Osteocyte (in vitro differentiated cells): ENCODE measurements around the gene MEOX1. TPM values are rescaled to one million over a fixed set of nuclear protein-coding genes. Genes with fewer than 3 reads are reported as not detected.
A peak's percentile ranks its signal among the peaks of the same experiment; 100 is the strongest.

Experiments used
- DNase-seq: peaks from one replicate; pipeline ENCODE4 v3.0.0; 2021; ENCODE audit warnings: mixed read lengths; ENCODE audit not compliant: unreplicated experiment; ENCODE audit errors: extremely low spot score
- H3K27ac Mint-ChIP-seq: one replicate; pipeline ENCODE4 v1.8.0; 2021; ENCODE audit warnings: mild to moderate bottlenecking, mixed read lengths; ENCODE audit not compliant: unreplicated experiment
- H3K27me3 Mint-ChIP-seq: one replicate; pipeline ENCODE4 v1.8.0; 2021; ENCODE audit warnings: mixed read lengths; ENCODE audit not compliant: unreplicated experiment
- H3K36me3 Mint-ChIP-seq: one replicate; pipeline ENCODE4 v1.8.0; 2021; ENCODE audit warnings: mixed read lengths; ENCODE audit not compliant: unreplicated experiment
- H3K4me1 Mint-ChIP-seq: one replicate; pipeline ENCODE4 v1.8.0; 2021; ENCODE audit warnings: mixed read lengths; ENCODE audit not compliant: unreplicated experiment
- H3K4me3 Mint-ChIP-seq: one replicate; pipeline ENCODE4 v1.8.0; 2021; ENCODE audit warnings: mild to moderate bottlenecking, moderate library complexity, mixed read lengths; ENCODE audit not compliant: unreplicated experiment
- H3K9me3 Mint-ChIP-seq: one replicate; pipeline ENCODE4 v1.8.0; 2021; ENCODE audit warnings: mixed read lengths; ENCODE audit not compliant: unreplicated experiment
- total RNA-seq: library from RNA; stranded (reverse); gene quantifications from 2 replicates; pipeline ENCODE4 v1.2.1, GENCODE V29; 2021
- TF ChIP-seq, protein P1 (sequence below): fragments of 200-600 bp; sonication (generic); IDR thresholded peaks from 2 replicates; pipeline ENCODE4 v1.5.0; 2021; ENCODE audit warnings: antibody characterized with exemption, mild to moderate bottlenecking, moderate library complexity

MEOX1 gene
- total RNA-seq, 1 donor from 2014 or later: not detected

DNA sequence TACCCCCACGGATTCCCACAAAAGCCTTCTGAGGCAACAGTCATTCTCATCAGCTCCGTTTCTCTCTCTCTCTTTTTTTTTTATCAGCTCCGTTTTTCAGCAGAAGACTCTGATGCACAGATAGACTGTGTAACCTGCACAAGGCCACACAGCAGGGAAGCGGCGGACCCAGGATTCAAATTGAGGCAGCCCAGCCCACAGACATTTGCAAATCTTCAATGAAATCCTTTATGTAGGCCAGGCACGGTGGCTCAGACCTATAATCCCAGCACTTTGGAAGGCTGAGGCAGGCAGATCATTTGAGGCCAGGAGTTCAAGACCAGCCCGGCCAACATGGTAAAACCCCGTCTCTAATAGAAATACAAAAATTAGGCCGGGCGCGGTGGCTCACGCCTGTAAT lies 2.4 kb upstream of the MEOX1 start:
- Mint-ChIP-seq H3K27me3 (no peaks in the 10 kb centered on the region), H3K27ac (no peak overlapping the region), H3K4me1 (peaks cover 26% of the 10 kb centered on the region), H3K36me3 (no peaks in the 10 kb centered on the region), H3K4me3 (no peak overlapping the region), H3K9me3 (no peaks in the 10 kb centered on the region)
- TF ChIP-seq, protein P1, sequence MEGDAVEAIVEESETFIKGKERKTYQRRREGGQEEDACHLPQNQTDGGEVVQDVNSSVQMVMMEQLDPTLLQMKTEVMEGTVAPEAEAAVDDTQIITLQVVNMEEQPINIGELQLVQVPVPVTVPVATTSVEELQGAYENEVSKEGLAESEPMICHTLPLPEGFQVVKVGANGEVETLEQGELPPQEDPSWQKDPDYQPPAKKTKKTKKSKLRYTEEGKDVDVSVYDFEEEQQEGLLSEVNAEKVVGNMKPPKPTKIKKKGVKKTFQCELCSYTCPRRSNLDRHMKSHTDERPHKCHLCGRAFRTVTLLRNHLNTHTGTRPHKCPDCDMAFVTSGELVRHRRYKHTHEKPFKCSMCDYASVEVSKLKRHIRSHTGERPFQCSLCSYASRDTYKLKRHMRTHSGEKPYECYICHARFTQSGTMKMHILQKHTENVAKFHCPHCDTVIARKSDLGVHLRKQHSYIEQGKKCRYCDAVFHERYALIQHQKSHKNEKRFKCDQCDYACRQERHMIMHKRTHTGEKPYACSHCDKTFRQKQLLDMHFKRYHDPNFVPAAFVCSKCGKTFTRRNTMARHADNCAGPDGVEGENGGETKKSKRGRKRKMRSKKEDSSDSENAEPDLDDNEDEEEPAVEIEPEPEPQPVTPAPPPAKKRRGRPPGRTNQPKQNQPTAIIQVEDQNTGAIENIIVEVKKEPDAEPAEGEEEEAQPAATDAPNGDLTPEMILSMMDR: no peak
- no peak for DNase-seq

GRCh38 chr17:43663383-43663782 lies 1.7 kb upstream of the MEOX1 start:
- Mint-ChIP-seq H3K4me1 (peaks cover 26% of the 10 kb centered on the region), H3K9me3 (no peaks in the 10 kb centered on the region), H3K27me3 (no peaks in the 10 kb centered on the region), H3K4me3 (no peak overlapping the region), H3K27ac (no peak overlapping the region), H3K36me3 (no peaks in the 10 kb centered on the region)
- no peak for DNase-seq
- TF ChIP-seq, protein P1: no peak

DNA sequence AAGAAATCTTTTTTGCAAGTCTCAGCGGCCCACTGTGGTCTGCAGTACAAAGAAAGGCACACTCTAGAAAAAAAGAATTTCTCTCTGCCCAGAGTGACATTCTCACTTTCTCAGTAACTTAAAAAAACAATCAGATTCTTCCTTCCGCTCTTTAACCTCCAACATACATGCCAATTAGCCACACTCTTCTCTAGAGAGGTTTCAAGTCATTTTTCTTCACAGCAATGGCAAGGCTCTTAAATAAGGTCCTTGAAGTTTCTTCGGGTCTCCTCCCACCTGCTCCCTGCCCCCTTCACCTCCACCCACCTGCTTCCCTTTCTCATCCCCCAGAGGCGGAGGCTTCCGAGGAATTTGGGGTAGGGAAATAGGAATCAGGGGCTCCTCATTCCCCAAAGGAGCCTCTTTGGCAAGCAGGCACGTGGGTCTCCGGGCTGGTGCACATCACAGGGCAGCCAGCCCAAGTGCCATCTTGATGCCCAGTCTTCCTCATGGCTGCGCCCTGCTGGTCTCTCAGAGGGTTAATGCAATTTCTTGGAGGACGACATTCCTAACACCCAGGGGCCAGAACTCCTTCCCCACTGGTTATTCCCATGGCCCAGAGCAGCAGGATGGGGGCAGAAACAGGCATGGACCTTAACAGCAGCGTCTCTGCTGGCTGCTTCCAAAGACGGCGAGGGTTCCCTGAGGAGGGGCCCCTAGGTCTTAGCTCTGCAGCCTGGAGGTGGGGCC lies 855 bp upstream of the MEOX1 start:
- TF ChIP-seq, protein P1: no peak
- Mint-ChIP-seq H3K9me3 (no peaks in the 10 kb centered on the region), H3K27me3 (no peaks in the 10 kb centered on the region), H3K4me3 (no peak overlapping the region), H3K36me3 (no peaks in the 10 kb centered on the region), H3K4me1 (peaks cover 22% of the 10 kb centered on the region), H3K27ac (peak overlapping the region; percentile 43)
- DNase-seq: no peak

DNA sequence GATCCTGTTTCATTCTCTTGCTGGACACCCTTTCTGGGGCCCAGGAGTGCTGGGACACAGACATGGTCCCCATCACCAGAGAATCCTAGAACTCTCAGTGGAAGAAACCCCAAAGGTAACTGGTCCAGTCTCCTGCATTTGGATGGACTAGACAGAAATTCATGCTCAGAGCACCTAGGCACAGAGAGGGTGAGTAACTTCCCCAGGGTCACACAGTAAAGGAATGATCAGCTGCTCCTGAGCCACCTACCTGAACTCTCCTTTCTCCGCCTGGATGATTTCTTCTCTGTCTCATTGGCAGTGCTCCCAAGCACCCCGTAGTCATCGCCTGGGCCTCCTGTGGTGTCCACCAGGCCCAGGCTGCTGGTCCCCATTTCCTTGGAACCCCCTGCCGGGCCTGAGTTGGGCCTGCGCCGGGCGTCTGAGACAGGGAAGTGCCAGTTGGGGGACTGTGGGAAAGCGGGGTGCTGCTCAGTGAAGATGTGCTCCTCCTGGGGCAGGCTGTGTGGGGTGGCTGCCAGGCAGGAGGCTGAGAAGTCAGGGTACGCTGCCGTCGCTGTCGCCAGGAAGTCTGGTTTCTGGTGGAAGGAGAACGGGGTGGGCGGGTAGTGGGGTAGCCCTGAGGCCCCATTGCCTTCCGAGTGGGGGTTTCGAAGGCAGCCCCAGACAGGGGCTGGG lies 767 bp downstream of the MEOX1 start:
- Mint-ChIP-seq H3K27ac (no peak overlapping the region), H3K9me3 (no peaks in the 10 kb centered on the region), H3K4me1 (peaks cover 33% of the 10 kb centered on the region), H3K36me3 (no peaks in the 10 kb centered on the region), H3K4me3 (no peak overlapping the region), H3K27me3 (no peaks in the 10 kb centered on the region)
- DNase-seq: no peak
- TF ChIP-seq, protein P1: no peak

DNA sequence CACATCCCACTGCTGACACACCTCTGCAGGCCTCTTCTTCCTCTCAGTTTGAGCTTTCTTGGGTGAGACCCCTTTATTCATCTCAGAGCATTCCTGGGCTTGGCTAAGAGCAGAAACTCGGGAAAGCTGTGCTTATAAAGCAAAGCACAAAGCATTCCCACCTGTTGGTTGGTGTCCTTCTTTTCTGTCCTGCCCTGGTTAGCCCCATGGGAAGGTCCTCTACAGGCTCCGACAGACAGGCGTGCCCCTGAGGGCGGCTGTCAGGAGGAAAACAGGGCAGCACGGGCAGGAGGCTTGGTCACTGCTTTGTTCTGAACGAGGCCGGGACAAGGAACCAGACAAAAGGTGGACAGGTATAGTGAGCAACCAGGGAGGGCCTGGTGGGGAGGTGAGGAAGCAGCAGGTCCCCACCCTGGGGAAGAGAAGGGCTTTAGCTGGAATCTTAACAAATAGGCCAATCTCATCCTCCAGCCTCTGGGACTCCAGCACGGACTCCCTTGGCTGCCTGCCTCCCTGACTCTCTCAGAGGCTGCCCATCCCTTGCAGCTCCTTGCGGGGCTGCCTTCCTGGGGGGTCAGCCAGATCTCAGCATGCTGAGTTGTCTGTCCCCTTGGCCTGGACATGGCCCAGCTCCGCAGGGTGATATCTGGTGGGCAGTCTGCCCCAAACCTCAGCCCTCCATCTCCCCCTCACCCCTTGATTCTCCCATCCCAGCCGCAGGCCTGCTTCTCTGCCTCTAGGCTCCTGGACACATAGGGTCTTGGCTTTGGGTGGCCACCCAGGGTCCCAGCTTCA lies 1.7 kb downstream of the MEOX1 start:
- DNase-seq: no peak
- H3K36me3 Mint-ChIP-seq: no peaks in the 10 kb centered on the region
- H3K4me3 Mint-ChIP-seq: no peak overlapping the region
- TF ChIP-seq, protein P1: no peak
- H3K9me3 Mint-ChIP-seq: no peaks in the 10 kb centered on the region
- H3K27ac Mint-ChIP-seq: no peak overlapping the region
- no peaks in the 10 kb centered on the region for H3K27me3 Mint-ChIP-seq
- peaks cover 31% of the 10 kb centered on the region for H3K4me1 Mint-ChIP-seq
